ENCODE results near the gene FES. TPM values are rescaled to one million over a fixed set of nuclear protein-coding genes. Genes with fewer than 3 reads are reported as not detected.
A peak's percentile ranks its signal among the peaks of the same experiment; 100 is the strongest.

FES gene
- polyA plus RNA-seq, 10 donors = 10.0 to 15.9 (median 11.4) TPM

- DNase-seq = no peak
Observed at GRCh38 chr15:90930861-90931574, 46.7 kb downstream of the FES start.

- DNase-seq = no peak
Observed at GRCh38 chr15:90931575-90931827, 47.2 kb downstream of the FES start.

- DNase-seq = peak; percentile 79 to 95 (median 93)
Observed at GRCh38 chr15:90931828-90932659, 47.7 kb downstream of the FES start, which contains the start of gene HDDC3. Gene HDDC3 (minus strand): TSS chr15:90932549. CDS start chr15:90932540, 9 bp downstream.

GRCh38 chr15:90932660-90932991 lies 48.3 kb downstream of the FES start:
- no peak for DNase-seq

- DNase-seq = no peak
Observed at GRCh38 chr15:90933301-90933700, 49.0 kb downstream of the FES start.

GRCh38 chr15:90934256-90934948 lies 50.1 kb downstream of the FES start:
- DNase-seq = peak; percentile 68 to 91 (median 82)

- DNase-seq = peak; percentile 88 to 97 (median 91)
Observed at GRCh38 chr15:90934949-90935751, 50.8 kb downstream of the FES start, which contains the start of gene UNC45A. Gene UNC45A (plus strand): TSS chr15:90935285. CDS start chr15:90935325, 40 bp downstream.

GRCh38 chr15:90936823-90937222 lies 52.5 kb downstream of the FES start:
- DNase-seq = no peak

GRCh38 chr15:90938261-90938660 lies 54.0 kb downstream of the FES start:
- no peak for DNase-seq

GRCh38 chr15:90939756-90940155 lies 55.5 kb downstream of the FES start:
- DNase-seq = no peak

- DNase-seq = no peak
Observed at GRCh38 chr15:90941038-90941437, 56.7 kb downstream of the FES start.

GRCh38 chr15:90942354-90943120 lies 58.2 kb downstream of the FES start:
- DNase-seq = no peak

- DNase-seq = no peak
Observed at GRCh38 chr15:90945091-90945490, 60.8 kb downstream of the FES start.

Other genes with a start within 250 kb of the FES start
- 1 to 10 TPM; 2.9 to 9.5 (median 5.6) TPM for gene BLM, start 167.2 kb upstream of the FES start, polyA plus RNA-seq (ENCODE audit: insufficient read length in 10 of 10)
- gene FURIN, start 15.9 kb upstream of the FES start, polyA plus RNA-seq (ENCODE audit: insufficient read length in 10 of 10) = 10 to 100 TPM; 20.1 to 35.7 (median 28.3) TPM
- gene MAN2A2, start 18.8 kb downstream of the FES start, polyA plus RNA-seq (ENCODE audit: insufficient read length in 10 of 10) = 10 to 100 TPM; 21.2 to 44.6 (median 33.3) TPM
- 10 to 100 TPM in 4 of 10 donors, 1 to 10 TPM in 6; 8.2 to 13.7 (median 9.9) TPM for gene HDDC3, start 48.0 kb downstream of the FES start, polyA plus RNA-seq (ENCODE audit: insufficient read length in 10 of 10)
- gene UNC45A, start 50.8 kb downstream of the FES start, polyA plus RNA-seq (ENCODE audit: insufficient read length in 10 of 10) = 10 to 100 TPM; 22.6 to 35.7 (median 27.0) TPM
- gene RCCD1, start 70.4 kb downstream of the FES start, polyA plus RNA-seq (ENCODE audit: insufficient read length in 10 of 10) = 10 to 100 TPM in 9 of 10 donors, 1 to 10 TPM in 1; 9.8 to 18.6 (median 12.2) TPM
- 10 to 100 TPM; 34.1 to 72.6 (median 45.2) TPM for gene PRC1, start 110.0 kb downstream of the FES start, polyA plus RNA-seq (ENCODE audit: insufficient read length in 10 of 10)
- 10 to 100 TPM in 7 of 10 donors, 1 to 10 TPM in 3; 7.5 to 15.5 (median 11.1) TPM for gene VPS33B, start 138.1 kb downstream of the FES start, polyA plus RNA-seq (ENCODE audit: insufficient read length in 10 of 10)
- gene SV2B, start 215.8 kb downstream of the FES start, polyA plus RNA-seq (ENCODE audit: insufficient read length in 10 of 10) = 1 to 10 TPM; 1.7 to 4.7 (median 3.2) TPM

All from muscle of back (tissue), 11 donors.